Activated CD4-positive, CD25-positive, alpha-beta regulatory T cell treated with anti-CD3 and anti-CD28 coated beads, Interleukin-2, amount 50 U/mL, for 16 hours (primary cell): Measurements from ENCODE around the gene ITIH5.

ENCODE experiments used
- DNase-seq: peaks from one replicate; pipeline ENCODE4 v3.0.0-alpha.2; 2020; ENCODE audit warnings: low read depth, low spot score

The ITIH5 gene

GRCh38 chr10:7634142-7634894 lies 32.4 kb downstream of the ITIH5 start:
- DNase-seq = no peak

- DNase-seq = no peak
Observed at GRCh38 chr10:7626283-7626682, 40.5 kb downstream of the ITIH5 start.

DNA sequence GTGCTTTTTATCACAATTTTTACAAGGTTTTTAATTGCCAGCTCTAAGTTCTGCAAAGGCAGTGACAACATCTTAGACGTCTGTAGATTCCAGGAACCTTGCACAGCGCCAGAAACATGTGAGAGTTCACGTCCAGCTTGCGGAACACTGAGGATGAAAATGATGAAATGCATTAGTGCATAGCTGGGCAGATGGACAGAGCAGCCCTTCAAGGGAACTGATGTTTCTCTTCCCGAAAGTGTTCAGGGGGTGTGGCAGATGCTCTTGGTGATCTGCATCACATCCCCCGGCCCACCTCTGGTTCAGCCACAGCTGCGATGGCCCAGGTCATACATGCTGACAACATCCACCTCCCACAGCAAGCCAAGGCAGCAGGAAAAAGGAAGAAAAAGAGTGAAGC lies 40.9 kb downstream of the ITIH5 start:
- no peak for DNase-seq

GRCh38 chr10:7625009-7625408 lies 41.8 kb downstream of the ITIH5 start:
- no peak for DNase-seq

- no peak for DNase-seq
Observed at GRCh38 chr10:7622969-7623368, 43.8 kb downstream of the ITIH5 start.

- DNase-seq = no peak
Observed at GRCh38 chr10:7618461-7618860, 48.3 kb downstream of the ITIH5 start.

- DNase-seq = no peak
Observed at GRCh38 chr10:7611909-7612308, 54.9 kb downstream of the ITIH5 start.

GRCh38 chr10:7610651-7611389 lies 55.9 kb downstream of the ITIH5 start:
- no peak for DNase-seq

- DNase-seq = no peak
Observed at GRCh38 chr10:7610026-7610425, 56.7 kb downstream of the ITIH5 start.

DNA sequence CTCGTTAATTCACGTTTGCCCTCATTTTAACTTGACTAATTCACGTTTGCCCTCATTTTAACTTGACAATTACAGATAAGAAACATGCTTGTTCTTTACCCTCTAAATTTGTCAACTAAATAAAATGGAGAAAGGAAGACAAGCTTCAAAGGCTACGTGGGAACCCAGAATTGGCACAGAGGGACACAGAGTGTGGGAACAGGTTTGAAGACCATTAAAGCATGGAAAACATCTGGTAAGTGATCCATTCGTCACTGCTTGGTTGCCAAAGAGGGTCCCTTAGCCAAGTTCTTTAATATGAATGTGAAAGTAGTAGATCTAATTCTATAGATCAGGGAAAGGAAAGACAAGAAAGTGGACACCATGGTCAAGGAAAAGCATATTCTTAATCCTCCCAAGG lies 57.2 kb downstream of the ITIH5 start:
- no peak for DNase-seq

DNA sequence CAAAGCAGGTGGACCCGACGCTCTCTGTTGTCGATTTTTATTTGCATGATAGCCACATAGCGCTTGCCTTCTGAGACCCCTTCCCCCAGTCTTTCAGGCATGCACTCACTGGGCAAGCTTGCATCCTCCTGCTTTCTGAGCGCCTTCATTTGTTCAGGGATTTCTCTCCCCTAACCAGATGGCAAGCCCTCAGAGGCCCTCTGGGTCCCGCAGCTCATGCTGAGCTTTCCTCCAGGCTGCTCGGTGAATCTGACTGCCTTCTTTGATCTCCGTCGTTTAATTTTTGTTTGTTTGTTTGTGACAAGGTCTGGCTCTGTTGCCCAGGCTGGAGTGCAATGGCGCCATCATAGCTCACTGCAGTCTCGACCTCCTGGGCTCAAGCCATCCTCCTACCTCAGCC lies 58.8 kb downstream of the ITIH5 start:
- DNase-seq = no peak

- no peak for DNase-seq
Observed at GRCh38 chr10:7606951-7607404, 59.8 kb downstream of the ITIH5 start.

DNA sequence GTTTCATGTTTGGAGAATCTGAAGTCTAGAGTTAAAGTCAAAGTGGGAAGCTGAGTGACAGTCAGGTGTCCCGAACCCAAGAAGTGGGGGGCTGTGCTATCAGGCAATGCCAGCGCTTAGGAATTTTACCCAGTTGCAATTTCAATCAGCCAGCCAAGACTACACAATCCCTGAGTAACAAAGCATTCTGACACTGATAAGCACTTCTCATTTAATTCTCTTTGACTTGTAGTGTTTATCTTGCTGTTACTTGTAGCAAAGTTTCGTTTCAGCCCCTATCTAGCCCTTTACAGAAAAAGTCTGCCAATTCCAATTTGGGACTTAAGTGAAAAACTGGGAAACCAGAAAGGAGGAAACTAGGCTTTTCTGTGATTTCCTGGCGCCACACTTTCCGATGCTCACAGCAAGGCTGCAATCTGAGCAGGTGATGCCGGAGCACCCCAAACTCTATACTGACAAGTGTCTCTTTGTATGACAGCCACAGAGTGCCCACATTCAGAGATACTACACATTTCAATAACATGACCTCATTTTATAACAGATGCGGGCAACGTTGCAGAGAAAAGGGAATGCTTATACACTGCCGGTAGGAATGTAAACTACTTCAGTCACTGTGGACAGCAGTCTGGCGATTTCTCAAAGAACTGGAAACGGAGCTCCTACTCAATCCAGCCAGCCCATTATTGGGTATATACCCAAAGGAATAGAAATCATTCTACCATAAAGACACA lies 61.0 kb downstream of the ITIH5 start:
- DNase-seq = no peak

DNA sequence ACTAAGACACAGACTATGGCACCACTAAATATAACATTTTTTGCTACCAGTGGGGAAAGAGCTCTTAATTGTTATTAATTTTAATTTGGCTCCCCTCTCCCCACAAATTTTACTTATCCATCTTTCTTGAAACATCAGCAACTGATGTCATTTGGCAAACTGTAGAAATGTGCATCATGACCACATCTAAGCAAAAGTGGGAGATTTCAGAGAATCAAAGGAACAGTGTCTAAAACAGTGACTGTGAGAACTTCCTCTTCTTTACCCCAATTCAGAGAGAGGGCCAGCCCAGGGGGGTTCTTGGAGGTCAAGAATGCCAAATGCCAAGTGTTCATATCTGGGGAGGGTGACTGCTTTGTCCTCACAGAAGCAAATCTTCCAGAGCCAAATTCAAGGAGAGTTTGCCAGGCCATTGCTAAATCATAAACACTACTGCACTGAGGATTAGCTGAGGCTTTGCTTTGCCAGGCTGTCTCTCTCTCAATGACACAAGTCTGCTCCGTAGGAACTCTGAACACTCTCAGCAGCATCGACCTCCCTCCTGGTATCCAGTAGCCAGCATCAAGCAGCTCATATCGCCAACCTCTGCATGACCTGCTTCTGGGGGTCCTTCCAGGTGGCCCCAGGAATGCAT lies 65.6 kb downstream of the ITIH5 start:
- no peak for DNase-seq

- DNase-seq = no peak
Observed at GRCh38 chr10:7598771-7599170, 68.0 kb downstream of the ITIH5 start.

DNA sequence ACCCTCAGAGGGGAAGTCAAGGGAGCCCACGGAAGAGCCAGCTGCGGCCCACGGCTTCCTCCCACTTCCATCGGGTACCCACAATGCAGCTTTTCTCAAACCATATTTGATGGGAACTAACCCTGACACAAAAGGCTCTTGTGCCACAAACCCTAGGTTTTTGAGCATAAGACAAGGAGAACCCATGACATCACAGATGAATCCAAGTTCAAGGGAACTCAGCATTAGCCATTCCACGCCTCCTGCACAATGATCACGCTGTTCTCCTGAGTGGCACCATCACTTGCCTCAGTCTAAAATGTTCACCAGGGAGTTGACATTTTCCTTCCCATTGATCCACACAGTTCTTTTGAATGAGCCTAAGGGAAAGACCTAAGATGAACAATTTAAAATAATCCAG lies 70.4 kb downstream of the ITIH5 start:
- no peak for DNase-seq

GRCh38 chr10:7593905-7594304 lies 72.9 kb downstream of the ITIH5 start:
- no peak for DNase-seq

GRCh38 chr10:7593063-7593462 lies 73.7 kb downstream of the ITIH5 start:
- DNase-seq = no peak

GRCh38 chr10:7592627-7593026 lies 74.1 kb downstream of the ITIH5 start:
- no peak for DNase-seq

GRCh38 chr10:7590271-7590670 lies 76.5 kb downstream of the ITIH5 start:
- no peak for DNase-seq

DNA sequence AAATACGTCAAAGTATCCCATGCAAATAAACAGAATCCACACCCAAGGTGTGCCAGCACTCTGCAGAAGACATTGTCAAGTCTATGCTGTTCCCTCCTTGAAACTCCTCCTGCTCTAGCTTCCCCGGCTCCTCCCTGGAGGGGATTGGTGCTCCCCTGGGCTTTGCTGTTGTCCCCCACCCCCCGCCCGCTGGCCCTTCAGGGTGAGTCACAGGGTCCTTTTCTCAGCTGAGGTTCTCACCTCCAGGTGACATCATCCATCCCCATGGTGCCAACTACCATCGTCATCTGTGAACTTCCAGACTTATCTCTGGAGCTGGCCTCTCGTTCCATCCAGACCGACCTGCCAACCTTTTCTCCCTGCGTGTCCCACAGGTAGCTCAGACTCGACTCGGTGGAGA lies 77.0 kb downstream of the ITIH5 start:
- no peak for DNase-seq

DNA sequence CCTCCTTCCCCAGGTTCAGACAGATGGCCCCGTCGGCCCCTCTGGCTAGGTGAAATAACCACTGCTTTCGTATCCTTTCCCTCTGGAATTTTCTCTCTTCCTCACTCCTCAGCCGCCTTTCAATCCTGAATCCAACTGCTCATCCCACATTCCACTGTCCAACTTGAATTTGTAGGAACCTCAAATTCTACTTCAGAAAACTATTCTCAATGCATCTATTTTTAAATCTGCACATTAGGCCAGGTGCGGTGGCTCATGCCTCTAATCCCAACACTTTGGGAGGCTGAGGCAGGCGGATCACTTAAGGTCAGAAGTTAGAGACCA lies 78.9 kb downstream of the ITIH5 start:
- no peak for DNase-seq
